NCI-H1048 (cell line): ENCODE data around the gene ESYT1.
A peak's percentile ranks its signal among the peaks of the same experiment; 100 is the strongest.
"Not testable (repeated sequence)": the region's sequence is repeated elsewhere in the genome, so short reads cannot be mapped to it uniquely, and the experiment has no call there.

Experiments
- DNase-seq: peaks from one replicate; lab custom pipeline; 2025; lab: John Stamatoyannopoulos, UW

The ESYT1 gene

GRCh38 chr12:56103066-56103711 is 24.9 kb upstream of the ESYT1 start:
- DNase-seq = no peak

GRCh38 chr12:56103823-56104108 is 24.3 kb upstream of the ESYT1 start:
- DNase-seq = no peak

DNA sequence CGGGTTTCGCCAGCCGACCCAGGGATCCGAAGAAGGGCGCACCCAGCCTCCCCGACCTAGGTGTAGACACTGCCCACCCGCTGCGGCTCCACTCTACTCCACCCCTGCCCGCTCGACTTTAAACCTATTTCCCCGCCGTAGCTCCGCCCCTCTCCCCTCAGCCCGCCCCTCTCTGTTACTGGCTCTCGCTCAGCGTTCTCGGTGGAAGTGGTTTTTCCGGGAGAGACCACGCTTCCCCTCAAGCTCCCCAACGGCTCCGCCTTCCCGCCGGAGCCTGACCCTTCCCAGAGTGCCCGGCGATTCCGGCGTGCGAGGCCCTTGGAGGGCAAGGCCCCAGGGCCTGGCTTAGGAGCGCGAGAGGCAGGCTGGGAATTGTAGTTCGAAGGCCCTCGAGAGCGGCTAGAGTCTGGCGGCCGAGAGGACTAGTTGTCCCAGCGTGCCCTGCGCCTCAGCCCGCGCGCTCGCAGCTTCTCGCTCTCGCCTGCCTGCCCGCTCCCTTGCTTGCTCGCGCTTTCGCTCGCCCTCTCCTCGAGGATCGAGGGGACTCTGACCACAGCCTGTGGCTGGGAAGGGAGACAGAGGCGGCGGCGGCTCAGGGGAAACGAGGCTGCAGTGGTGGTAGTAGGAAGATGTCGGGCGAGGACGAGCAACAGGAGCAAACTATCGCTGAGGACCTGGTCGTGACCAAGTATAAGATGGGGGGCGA is 23.8 kb upstream of the ESYT1 start, which contains the start of gene PA2G4:
TSS of gene PA2G4 (plus strand) at position 451 of the 706 bp plus-strand sequence. CDS start at position 630, 179 bp downstream.
- DNase-seq = peak; percentile 94

DNA sequence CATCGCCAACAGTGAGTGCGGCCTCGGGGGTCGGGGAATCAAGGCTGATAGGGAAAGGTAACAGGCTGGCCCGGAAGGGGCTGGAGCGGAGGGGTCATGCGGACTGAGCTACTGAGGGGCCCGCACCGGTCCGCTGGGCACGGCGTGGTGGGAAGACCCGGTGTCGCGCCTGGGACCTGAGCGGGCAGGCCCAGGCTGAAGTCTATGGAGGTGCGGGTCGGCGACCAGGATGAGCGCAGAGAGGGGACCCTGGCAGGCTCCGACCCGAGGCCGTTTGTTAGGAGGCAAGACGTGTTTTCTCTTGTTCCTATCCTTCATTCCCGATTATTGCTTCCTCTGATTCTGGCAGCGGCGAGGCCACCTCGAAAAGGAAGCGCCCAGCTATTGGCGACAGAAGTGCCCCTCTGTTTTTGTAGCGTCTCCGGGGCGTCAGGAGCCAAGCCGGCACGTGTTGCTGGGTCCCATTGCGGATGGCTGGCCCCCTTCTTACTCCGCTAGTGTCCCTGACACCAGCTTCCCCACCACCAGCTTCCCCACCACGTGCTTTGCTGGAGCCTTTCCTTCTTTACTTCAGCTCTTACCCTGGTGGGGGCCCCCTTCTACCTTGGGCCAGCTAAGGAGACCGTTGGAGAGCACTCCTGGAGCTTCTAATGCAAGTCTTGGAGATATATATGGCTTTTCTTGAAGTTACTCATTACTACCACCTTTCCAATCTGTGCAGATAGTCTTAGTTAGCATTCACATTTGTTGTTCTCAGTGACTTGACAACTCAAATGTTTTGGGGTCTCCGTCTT is 23.1 kb upstream of the ESYT1 start:
- no peak for DNase-seq

DNA sequence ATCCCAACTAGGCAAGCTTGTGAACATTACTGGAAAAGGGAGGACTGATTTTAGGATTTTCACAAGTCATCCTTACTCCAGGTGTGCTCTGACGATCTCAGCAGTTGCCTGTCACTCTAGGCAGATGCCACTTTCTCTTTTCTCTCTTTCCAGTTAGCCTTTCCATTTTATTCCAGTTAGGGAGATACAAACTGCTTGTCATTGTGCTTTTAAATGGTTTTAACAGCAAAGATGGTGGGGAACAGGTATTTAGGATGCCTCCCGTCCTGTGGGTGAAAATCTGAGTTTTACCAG is 22.5 kb upstream of the ESYT1 start:
- no peak for DNase-seq

DNA sequence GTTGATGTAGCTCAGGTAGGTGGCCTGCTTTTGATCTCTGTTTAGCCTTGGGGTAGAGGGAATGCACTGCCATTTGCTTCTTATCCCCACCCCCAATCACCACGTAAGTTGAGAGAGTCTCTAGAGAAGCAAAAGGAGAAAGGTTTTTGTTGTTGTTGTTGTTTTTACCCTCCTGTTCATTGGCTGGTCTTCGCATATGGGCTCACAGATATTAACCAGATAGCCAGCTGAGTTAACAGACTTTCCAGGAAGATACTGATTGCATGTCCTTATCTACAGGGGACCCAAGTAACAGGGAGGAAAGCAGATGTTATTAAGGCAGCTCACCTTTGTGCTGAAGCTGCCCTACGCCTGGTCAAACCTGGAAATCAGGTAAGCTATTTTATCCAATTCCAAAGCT is 20.8 kb upstream of the ESYT1 start:
- DNase-seq = no peak

GRCh38 chr12:56110571-56110970 is 17.5 kb upstream of the ESYT1 start:
- DNase-seq = no peak

DNA sequence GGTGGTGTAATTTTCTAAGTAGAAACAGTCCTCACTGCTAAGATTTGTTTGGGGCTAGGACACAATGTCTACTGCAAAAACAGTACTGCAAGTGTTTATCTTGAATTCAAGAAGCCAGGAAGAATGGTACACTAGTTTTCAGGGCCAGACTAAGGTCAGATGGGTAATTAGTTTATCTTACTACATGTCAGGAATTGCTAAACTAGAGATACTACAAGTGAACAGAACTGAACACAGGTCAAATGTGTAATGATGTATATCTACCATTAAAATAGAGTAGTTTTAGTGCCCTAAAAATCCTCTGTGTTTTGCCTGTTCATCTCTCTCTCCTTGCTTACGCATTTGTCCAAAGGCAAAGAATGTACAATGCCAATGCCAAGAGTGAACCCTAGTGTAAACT is 14.0 kb upstream of the ESYT1 start:
- DNase-seq = no peak

GRCh38 chr12:56115329-56115728 is 12.7 kb upstream of the ESYT1 start:
- no peak for DNase-seq

DNA sequence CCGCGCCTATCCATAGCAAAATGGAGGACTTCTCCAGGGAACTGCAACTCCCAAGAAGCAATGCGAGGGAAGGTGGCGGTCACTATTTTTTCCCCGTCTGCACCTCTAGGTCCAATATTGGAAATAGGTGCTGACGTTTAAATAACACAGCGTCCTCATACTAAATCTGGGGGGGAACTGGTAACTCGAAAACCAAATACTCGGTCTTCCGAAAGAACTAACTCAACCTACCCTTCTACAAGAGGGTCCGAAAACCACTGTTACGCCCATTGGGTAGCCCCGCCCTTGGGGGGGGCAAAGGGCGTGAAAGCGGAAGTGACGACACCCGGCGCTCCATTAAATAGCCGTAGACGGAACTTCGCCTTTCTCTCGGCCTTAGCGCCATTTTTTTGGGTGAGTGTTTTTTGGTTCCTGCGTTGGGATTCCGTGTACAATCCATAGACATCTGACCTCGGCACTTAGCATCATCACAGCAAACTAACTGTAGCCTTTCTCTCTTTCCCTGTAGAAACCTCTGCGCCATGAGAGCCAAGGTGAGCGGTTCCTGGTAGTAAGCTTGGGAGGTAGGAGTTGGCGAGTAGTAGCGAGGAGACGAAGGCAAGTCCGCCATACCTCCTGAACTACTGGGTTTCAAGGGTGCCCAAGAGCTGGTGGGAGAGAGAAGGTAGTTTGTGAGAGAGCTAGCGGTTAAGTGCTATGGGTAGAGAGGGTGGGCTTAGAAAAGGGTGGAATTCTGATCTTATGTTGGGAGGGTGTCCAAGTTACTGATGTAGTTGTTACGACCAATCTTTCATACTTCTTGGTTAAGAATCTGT is 11.6 kb upstream of the ESYT1 start, which contains the start of gene RPL41:
TSS of gene RPL41 (plus strand) at position 367 of the 815 bp plus-strand sequence.
- peak; percentile 81 for DNase-seq

DNA sequence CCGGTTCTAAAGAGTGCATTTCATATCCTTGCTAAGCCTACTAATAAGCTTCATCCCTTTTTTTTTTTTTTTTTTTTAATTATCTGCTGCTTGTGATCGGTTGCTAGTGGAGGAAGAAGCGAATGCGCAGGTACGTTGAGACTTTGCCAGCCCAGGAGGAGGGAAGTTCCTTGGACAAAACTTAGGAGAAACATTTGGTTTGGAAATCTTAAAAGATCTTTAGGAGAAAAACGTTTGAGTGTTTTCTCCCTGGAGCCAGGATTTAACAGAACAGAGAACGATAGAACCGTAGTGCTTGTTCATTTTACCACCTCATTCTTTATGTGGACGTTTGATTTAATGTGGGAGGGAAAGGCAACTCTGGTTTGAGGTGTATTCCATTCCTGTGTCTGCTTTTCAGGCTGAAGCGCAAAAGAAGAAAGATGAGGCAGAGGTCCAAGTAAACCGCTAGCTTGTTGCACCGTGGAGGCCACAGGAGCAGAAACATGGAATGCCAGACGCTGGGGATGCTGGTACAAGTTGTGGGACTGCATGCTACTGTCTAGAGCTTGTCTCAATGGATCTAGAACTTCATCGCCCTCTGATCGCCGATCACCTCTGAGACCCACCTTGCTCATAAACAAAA is 10.9 kb upstream of the ESYT1 start:
- not testable (repeated sequence) for DNase-seq

DNA sequence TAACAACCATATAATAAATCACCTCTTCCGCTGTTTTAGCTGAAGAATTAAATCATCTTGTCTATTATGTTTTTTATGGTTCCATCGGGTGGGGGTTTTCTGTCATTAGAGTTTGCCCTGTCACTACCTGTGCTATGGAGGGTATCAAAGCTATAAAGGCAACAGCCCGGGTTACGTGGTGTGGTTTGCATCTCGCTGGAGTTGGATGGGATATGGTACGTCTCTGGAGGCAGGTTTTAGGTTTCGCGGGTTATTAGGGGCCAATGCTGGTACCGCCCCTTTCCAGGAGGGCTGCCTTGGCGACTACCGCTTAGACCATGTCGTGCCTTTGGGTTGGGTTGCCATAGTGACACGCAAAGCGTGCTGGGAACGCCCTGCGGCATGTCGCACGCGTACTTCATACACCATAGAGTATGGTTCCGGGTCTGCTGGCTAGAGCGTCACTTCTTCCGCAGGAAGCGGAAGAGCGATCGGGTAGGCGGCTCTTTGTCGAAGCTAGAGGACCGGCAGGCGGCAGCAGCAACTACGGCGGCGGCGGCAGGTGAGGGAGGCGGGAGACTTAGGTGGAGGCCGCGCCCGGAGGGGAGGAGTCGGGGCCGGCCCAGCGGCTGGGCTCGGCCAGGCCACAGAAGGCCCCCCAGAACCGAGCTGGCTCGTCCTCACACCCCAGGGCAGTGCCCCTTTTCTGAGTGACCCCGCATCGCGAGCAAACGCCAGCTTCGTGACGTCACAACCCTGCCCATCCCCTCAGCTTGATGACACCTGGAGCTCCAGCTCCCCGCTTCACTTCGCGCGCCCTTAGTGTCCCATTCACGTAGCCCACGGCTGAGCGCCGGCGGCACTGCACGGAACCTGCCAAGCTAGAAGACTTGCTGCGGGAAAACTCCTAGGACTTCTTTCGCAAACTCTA is 10.0 kb upstream of the ESYT1 start, which contains the start of gene ZC3H10:
TSS of gene ZC3H10 (plus strand) at position 489 of the 910 bp plus-strand sequence. CDS start 2,297 bp downstream, outside the sequence.
- DNase-seq = peak; percentile 99

GRCh38 chr12:56118688-56119357 is 9.2 kb upstream of the ESYT1 start:
- DNase-seq = no peak

DNA sequence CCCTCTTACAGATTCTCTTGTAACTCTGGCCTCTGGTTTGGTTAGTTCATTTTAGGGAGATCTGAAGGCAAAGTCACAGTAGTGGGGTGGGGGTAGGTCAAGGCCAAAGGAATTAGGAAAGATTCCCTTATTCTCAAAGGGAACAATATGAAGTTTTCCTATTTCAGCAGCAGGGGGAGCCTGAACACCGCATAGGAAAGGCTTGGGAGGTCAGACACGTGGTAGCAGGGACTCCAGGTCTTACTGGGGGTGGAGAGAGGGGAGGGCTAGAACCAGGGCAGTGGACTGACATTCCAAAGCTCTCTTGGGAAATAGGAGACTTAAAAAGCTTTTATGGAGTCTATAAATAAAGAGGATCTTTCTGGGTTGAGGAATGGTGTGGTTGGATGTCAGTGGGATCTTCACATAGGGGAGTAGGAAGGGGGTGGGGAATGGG is 8.7 kb upstream of the ESYT1 start:
- DNase-seq = peak; percentile 69

GRCh38 chr12:56120158-56120846 is 7.8 kb upstream of the ESYT1 start:
- no peak for DNase-seq

- no peak for DNase-seq
Observed at GRCh38 chr12:56121204-56121870, 6.7 kb upstream of the ESYT1 start.

- no peak for DNase-seq
Observed at GRCh38 chr12:56122637-56123036, 5.4 kb upstream of the ESYT1 start.

DNA sequence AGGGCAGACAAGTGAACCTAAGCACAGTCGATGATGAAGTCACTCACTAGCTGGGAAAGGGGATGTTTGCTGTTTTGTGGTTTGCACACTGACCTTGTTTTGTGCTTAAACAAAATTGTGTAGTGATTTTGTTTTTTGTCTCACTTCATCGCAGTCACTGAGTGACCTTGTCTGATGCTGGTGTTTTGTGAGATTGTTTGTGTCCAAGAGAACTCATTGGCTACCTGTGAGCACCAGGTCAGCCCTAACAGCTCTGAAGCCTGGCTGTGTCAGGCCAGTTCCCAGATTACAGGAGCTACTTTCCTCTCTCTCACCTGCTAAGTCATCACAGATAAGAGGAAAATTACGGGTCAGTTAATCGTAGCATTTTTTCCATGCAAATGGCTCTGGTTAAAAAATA is 3.9 kb upstream of the ESYT1 start:
- no peak for DNase-seq

DNA sequence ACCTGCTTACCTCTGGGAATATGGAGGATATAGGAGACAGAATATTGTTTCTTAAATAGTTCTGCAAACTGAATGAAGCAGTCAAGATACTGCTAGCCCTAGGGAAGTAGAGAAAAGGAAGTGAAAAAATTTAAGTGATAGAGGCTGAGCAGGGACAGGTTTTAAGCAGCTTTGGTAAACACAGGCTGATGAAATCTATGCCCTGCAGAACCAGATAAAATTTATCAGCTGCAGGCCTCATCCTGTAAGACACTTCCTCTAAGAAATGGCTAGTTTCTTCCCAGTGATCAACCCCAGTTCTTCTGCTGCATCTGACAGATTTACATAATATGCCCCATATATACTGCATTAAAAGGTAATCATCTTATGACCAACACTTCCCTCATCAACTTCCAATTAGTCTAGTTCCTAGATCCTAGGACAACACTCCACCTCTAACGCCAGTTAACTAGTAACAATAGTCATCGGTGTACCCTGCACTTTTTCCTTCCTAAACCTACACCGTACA is 1.3 kb upstream of the ESYT1 start:
- DNase-seq = no peak
